GM23248 (cell line): Measurements from ENCODE around the gene ALOX15.

Experiments used
- EZH2 ChIP-seq: fragments of 200-600 bp; sonication (generic); IDR thresholded peaks from 2 replicates; pipeline ENCODE4 v1.6.1; 2018; ENCODE audit warnings: antibody characterized with exemption, mild to moderate bottlenecking; ENCODE audit not compliant: insufficient read depth, poor library complexity, severe bottlenecking
- EZH2phosphoT487 ChIP-seq: fragments of 200-600 bp; sonication (generic); IDR thresholded peaks from 2 replicates; pipeline ENCODE4 v1.6.1; 2018; ENCODE audit warnings: antibody characterized with exemption, moderate library complexity, mild to moderate bottlenecking, low read depth; ENCODE audit not compliant: insufficient read depth

DNA sequence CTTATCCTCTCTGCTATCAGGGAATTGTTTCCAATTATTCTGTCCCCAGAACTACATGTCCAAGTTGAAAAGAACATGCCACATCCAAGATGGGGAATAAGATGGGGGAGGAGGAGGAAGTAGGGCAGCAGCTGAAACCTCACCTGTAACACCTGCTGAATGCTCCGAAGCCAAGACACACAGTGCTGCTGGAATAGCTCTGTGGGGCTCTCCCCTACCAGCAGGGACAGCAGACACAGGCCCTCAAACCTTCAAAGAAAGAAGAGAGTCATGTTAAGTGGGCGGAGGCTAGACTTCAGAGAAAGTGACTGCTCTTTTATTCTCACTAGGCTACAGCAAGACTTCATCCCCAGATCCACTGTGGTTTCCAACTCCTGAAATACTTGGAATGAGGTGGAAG, 49.3 kb upstream of the ALOX15 start:
- TF ChIP-seq EZH2 = no peak
- no peak for TF ChIP-seq EZH2phosphoT487
